ENCODE data around the gene ZNF414. TPM values are rescaled to one million over a fixed set of nuclear protein-coding genes. Genes with fewer than 3 reads are reported as not detected.

ZNF414 gene
- total and polyA plus RNA-seq, 2 of the 4 experiments (the other 2 are of a cell fraction), result 3.2 to 14.2 TPM

GRCh38 chr19:8477889-8478288 is 36.1 kb downstream of the ZNF414 start:
- ChIA-PET POLR2A (ENCODE audit: unreplicated experiment) (no interaction called here), CTCF (no interaction called here)
- no peak overlapping the region for H3K4me2 ChIP-seq (ENCODE audit: low read depth, low read length)
- H2BK120ac ChIP-seq (ENCODE audit: low read depth, low read length), result no peak overlapping the region
- H3K9me3 ChIP-seq (ENCODE audit: control insufficient read depth, insufficient read depth, low read length), result no peaks in the 10 kb centered on the region
- 0 out of 2 replicates have a peak overlapping the region, but pooled peaks have one; percentile 18 for H3K23ac ChIP-seq (ENCODE audit: low read depth, low read length)
- H3K4me1 ChIP-seq (ENCODE audit: control insufficient read depth, insufficient read depth, low read length), result peaks cover 5% of the 10 kb centered on the region
- peaks cover 55% of the 10 kb centered on the region for H3K36me3 ChIP-seq (ENCODE audit: control insufficient read depth, insufficient read depth, low read length)
- H2BK5ac ChIP-seq (ENCODE audit: low read depth, low read length, poor library complexity, severe bottlenecking), result no peak overlapping the region
- intact Hi-C loops (cut with micrococcal nuclease), result no loop called here
- no peak overlapping the region for H2AK5ac ChIP-seq (ENCODE audit: low read depth, low read length)
- in situ Hi-C loops (cut with MboI; ENCODE audit: low sequenced_read_pairs), result no loop called here
- no peak overlapping the region for H2BK20ac ChIP-seq (ENCODE audit: low read depth, low read length)
- no TSS peak for BruUV-seq (replicated peaks)
- no peak overlapping the region for H4K8ac ChIP-seq (ENCODE audit: low read depth in 2 of 2, low read length in 2 of 2)
- DNase-seq (no peak), ATAC-seq (ENCODE audit: low read depth) (no peak)
- H3K56ac ChIP-seq (ENCODE audit: extremely low read depth, insufficient read depth, low read length), result no peak overlapping the region
- H3K9me1 ChIP-seq (ENCODE audit: insufficient read depth, low read length), result peaks cover 27% of the 10 kb centered on the region
- no peak overlapping the region for H4K91ac ChIP-seq (ENCODE audit: insufficient read depth, low read depth, low read length)
- no peak overlapping the region for H4K5ac ChIP-seq (ENCODE audit: low read depth, low read length)
- H3K27me3 ChIP-seq (ENCODE audit: control insufficient read depth, insufficient read depth, low read length), result no peaks in the 10 kb centered on the region
- H3K18ac ChIP-seq (ENCODE audit: low read depth, low read length), result no peak overlapping the region
- no peak overlapping the region for H3K27ac ChIP-seq (ENCODE audit: insufficient read depth, low read length)
- peaks cover 83% of the 10 kb centered on the region for H4K20me1 ChIP-seq (ENCODE audit: insufficient read depth, low read length)
- H3K4ac ChIP-seq (ENCODE audit: low read depth, low read length), result no peak overlapping the region; the same call in 1 of the 2 replicates
- no peak overlapping the region for H3K14ac ChIP-seq (replicated peaks; ENCODE audit: low read depth, low read length)
- no peak overlapping the region for H3K4me3 ChIP-seq (ENCODE audit: insufficient read depth, low read depth, low read length)
- H3K9ac ChIP-seq (ENCODE audit: low read depth, low read length), result no peak overlapping the region
- 94% methylated on average over 4 of the region's 4 CpGs; no CpG with 5 or more reads in 1 of the 2 experiments for WGBS, 2 experiments (ENCODE audit: extremely low coverage in 2 of 2, insufficient read length in 1 of 2)
- H2AK9ac ChIP-seq (replicated peaks; ENCODE audit: low read depth, low read length, poor library complexity), result peak overlapping the region; percentile 33
- dilution Hi-C loops (cut with HindIII; ENCODE audit: low sequenced_read_pairs, unreplicated experiment), result no loop called here
- no peak overlapping the region for H2BK15ac ChIP-seq (ENCODE audit: low read depth, low read length)
- H3K79me1 ChIP-seq (ENCODE audit: low read depth in 1 of 2, low read length in 2 of 2), result peaks cover 29 to 85% of the 10 kb centered on the region in 2 experiments
- TF ChIP-seq CEBPB (IDR thresholded peaks at IDR 0.05; ENCODE audit: low read depth, low read length) (no peak), RFX5 (IDR thresholded peaks at IDR 0.05; ENCODE audit: low read depth, low read length) (no peak), MAZ (IDR thresholded peaks at IDR 0.05; ENCODE audit: borderline replicate concordance, low read depth, low read length) (no peak), CHD1 (IDR thresholded peaks at IDR 0.05; ENCODE audit: low read depth, low read length) (no peak), POLR2A (IDR thresholded peaks at IDR 0.05; ENCODE audit: low read depth, low read length) (no peak), RCOR1 (IDR thresholded peaks at IDR 0.05; ENCODE audit: insufficient replicate concordance, low read length) (no peak), NFE2L2 (IDR thresholded peaks at IDR 0.05; ENCODE audit: low read depth, low read length) (no peak), FOS (IDR thresholded peaks at IDR 0.05; ENCODE audit: low read depth, low read length) (no peak), RAD21 (IDR thresholded peaks at IDR 0.05; ENCODE audit: low read length) (no peak), SMC3 (IDR thresholded peaks at IDR 0.05; ENCODE audit: low read depth, low read length) (no peak), MAFK (IDR thresholded peaks at IDR 0.05; ENCODE audit: low read depth, low read length) (no peak), ELK1 (IDR thresholded peaks at IDR 0.05; ENCODE audit: borderline replicate concordance, low read depth, low read length) (no peak), MXI1 (IDR thresholded peaks at IDR 0.05; ENCODE audit: borderline replicate concordance, low read depth, low read length) (no peak)
- TF ChIP-seq, protein P1, sequence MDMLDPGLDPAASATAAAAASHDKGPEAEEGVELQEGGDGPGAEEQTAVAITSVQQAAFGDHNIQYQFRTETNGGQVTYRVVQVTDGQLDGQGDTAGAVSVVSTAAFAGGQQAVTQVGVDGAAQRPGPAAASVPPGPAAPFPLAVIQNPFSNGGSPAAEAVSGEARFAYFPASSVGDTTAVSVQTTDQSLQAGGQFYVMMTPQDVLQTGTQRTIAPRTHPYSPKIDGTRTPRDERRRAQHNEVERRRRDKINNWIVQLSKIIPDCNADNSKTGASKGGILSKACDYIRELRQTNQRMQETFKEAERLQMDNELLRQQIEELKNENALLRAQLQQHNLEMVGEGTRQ (IDR thresholded peaks at IDR 0.05; ENCODE audit: low read depth, low read length), result no peak
- no peak overlapping the region for H2AFZ ChIP-seq (replicated peaks; ENCODE audit: low read length, poor library complexity)

Data from IMR-90 (cell line).